ENCODE results near the gene C2orf80. TPM values are rescaled to one million over a fixed set of nuclear protein-coding genes. Genes with fewer than 3 reads are reported as not detected.
"Not testable (repeated sequence)": the region's sequence is repeated elsewhere in the genome, so short reads cannot be mapped to it uniquely, and the experiment has no call there.

The C2orf80 gene
- total and polyA plus RNA-seq, 8 donors = not detected

GRCh38 chr2:208146006-208146405 is 43.8 kb downstream of the C2orf80 start, which contains the start of gene CRYGB:
CRYGB (minus strand) TSS chr2:208146158; CDS start chr2:208146120, 38 bp downstream.
- Histone ChIP-seq H3K4me1 (peaks cover 0 to 11% (median 3%) of the 10 kb centered on the region in 4 donors), H3K36me3 (no peaks in the 10 kb centered on the region), H3K4me3 (no peak within 1 kb of the TSS), H3K9me3 (no peaks in the 10 kb centered on the region), H3K27me3 (no peaks in the 10 kb centered on the region), H3K27ac (no peak within 1 kb of the TSS)
- intact Hi-C loops (cut with DNase I; ENCODE audit: low total_unique reads) = no loop called here
- WGBS, 5 donors = 61 to 80% (median 63%) methylated on average over 6 of the region's 6 CpGs
- DNase-seq = no peak
- TF ChIP-seq POLR2A (IDR thresholded peaks at IDR 0.05) = no peak
- no peak for TF ChIP-seq POLR2AphosphoS5 (IDR thresholded peaks at IDR 0.05)
- TF ChIP-seq, protein P1, sequence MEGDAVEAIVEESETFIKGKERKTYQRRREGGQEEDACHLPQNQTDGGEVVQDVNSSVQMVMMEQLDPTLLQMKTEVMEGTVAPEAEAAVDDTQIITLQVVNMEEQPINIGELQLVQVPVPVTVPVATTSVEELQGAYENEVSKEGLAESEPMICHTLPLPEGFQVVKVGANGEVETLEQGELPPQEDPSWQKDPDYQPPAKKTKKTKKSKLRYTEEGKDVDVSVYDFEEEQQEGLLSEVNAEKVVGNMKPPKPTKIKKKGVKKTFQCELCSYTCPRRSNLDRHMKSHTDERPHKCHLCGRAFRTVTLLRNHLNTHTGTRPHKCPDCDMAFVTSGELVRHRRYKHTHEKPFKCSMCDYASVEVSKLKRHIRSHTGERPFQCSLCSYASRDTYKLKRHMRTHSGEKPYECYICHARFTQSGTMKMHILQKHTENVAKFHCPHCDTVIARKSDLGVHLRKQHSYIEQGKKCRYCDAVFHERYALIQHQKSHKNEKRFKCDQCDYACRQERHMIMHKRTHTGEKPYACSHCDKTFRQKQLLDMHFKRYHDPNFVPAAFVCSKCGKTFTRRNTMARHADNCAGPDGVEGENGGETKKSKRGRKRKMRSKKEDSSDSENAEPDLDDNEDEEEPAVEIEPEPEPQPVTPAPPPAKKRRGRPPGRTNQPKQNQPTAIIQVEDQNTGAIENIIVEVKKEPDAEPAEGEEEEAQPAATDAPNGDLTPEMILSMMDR (IDR thresholded peaks at IDR 0.05) = no peak
- TF ChIP-seq EP300 (IDR thresholded peaks at IDR 0.05) = no peak

DNA sequence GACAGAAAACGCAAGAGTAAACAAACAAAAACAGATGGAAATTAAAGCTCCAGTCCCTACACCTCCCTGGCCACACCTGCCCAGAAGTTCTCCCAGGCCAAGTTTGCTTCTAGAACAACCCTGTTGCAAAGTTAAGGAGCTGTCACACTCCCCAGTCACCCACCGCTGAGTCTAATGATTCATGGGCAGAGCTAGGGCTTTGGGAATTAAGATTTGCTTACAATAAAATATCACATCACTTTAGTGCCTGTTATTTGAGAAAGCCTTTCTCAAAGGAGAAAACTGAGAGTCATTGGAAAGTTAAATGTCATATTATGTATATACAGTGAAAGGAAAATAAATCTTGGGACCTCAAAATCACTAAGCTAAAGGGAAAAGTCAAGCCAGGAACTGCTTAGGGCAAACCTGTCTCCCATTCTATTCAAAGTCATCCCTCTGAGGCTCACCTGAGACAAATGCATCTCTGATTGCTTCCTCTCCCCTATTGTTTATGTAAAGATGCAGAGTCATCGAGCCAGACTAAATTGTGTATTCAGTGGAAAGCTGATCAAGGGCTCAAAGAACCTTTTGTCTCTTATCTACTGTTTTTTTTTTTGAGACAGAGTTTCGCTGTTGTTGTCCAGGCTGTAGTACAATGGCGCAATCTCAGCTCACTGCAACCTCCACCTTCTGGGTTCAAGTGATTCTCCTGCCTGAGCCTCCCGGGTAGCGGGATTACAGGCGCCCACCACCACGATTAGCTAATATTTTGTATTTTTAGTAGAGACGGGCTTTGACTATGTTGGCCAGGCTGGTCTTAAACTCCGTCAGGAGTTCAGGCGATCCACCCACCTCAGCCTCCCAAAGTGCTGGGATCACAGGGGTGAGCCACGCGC is 46.7 kb downstream of the C2orf80 start:
- no peak for DNase-seq

GRCh38 chr2:208142240-208142924 is 47.4 kb downstream of the C2orf80 start:
- TF ChIP-seq EP300 (IDR thresholded peaks at IDR 0.05) = no peak
- TF ChIP-seq, protein P1 (IDR thresholded peaks at IDR 0.05) = no peak
- no peak for TF ChIP-seq POLR2AphosphoS5 (IDR thresholded peaks at IDR 0.05)
- TF ChIP-seq POLR2A (IDR thresholded peaks at IDR 0.05) = no peak
- intact Hi-C loops (cut with DNase I; ENCODE audit: low total_unique reads) = no loop called here
- WGBS, 5 donors = 37 to 50% (median 44%) methylated on average over 8 of the region's 8 CpGs

More for the DNA sequence above, 46.7 kb downstream of the C2orf80 start:
- 30 to 64% (median 31%) methylated on average over 12 to 14 of the region's 14 CpGs for WGBS, 5 donors
- H3K27me3 ChIP-seq = no peaks in the 10 kb centered on the region
- no peaks in the 10 kb centered on the region for H3K36me3 ChIP-seq
- no peak overlapping the region for H3K27ac ChIP-seq
- no peak for TF ChIP-seq POLR2A (IDR thresholded peaks at IDR 0.05)
- no peak for TF ChIP-seq EP300 (IDR thresholded peaks at IDR 0.05)
- TF ChIP-seq, protein P1 (IDR thresholded peaks at IDR 0.05) = no peak
- no peak for TF ChIP-seq POLR2AphosphoS5 (IDR thresholded peaks at IDR 0.05)
- intact Hi-C loops (cut with DNase I; ENCODE audit: low total_unique reads) = no loop called here
- peaks cover 0 to 11% (median 3%) of the 10 kb centered on the region in 4 donors for H3K4me1 ChIP-seq
- no peaks in the 10 kb centered on the region for H3K9me3 ChIP-seq
- H3K4me3 ChIP-seq = no peak overlapping the region

GRCh38 chr2:208139447-208139846 is 50.4 kb downstream of the C2orf80 start:
- no peak for DNase-seq
- TF ChIP-seq POLR2AphosphoS5 (IDR thresholded peaks at IDR 0.05) = no peak
- TF ChIP-seq, protein P1 (IDR thresholded peaks at IDR 0.05) = no peak
- TF ChIP-seq POLR2A (IDR thresholded peaks at IDR 0.05) = no peak
- no peak for TF ChIP-seq EP300 (IDR thresholded peaks at IDR 0.05)
- no peaks in the 10 kb centered on the region for H3K36me3 ChIP-seq
- H3K9me3 ChIP-seq = no peaks in the 10 kb centered on the region
- WGBS, 5 donors = 88 to 90% (median 90%) methylated on average over 18 of the region's 18 CpGs
- H3K4me1 ChIP-seq = peaks cover 0 to 21% (median 6%) of the 10 kb centered on the region in 4 donors
- intact Hi-C loops (cut with DNase I; ENCODE audit: low total_unique reads) = no loop called here
- no peak overlapping the region for H3K27ac ChIP-seq
- H3K4me3 ChIP-seq = no peak overlapping the region
- no peaks in the 10 kb centered on the region for H3K27me3 ChIP-seq

More at GRCh38 chr2:208142240-208142924, 47.4 kb downstream of the C2orf80 start:
- Histone ChIP-seq H3K9me3 (no peaks in the 10 kb centered on the region), H3K36me3 (no peaks in the 10 kb centered on the region), H3K27ac (no peak overlapping the region), H3K27me3 (no peaks in the 10 kb centered on the region), H3K4me1 (peaks cover 0 to 11% (median 3%) of the 10 kb centered on the region in 4 donors), H3K4me3 (no peak overlapping the region)
- peak in 1 of 2 donors; percentile 55 for DNase-seq

- 92 to 97% (median 94%) methylated on average over 7 of the region's 7 CpGs for WGBS, 5 donors
- H3K36me3 ChIP-seq; intact Hi-C loops (cut with DNase I; ENCODE audit: low total_unique reads); H3K27ac ChIP-seq; DNase-seq; H3K4me3 ChIP-seq; H3K9me3 ChIP-seq; H3K27me3 ChIP-seq: not testable (repeated sequence)
- H3K4me1 ChIP-seq = peaks cover 0 to 21% (median 6%) of the 10 kb centered on the region in 4 donors
These were observed 51.5 kb downstream of the C2orf80 start for GRCh38 chr2:208138334-208138733.
